ENCODE measurements around the gene STRN3. TPM values are rescaled to one million over a fixed set of nuclear protein-coding genes. Genes with fewer than 3 reads are reported as not detected.

STRN3 gene
- total and polyA plus RNA-seq, 2 experiments from 2014 or later: 10.1 to 53.8 TPM

DNA sequence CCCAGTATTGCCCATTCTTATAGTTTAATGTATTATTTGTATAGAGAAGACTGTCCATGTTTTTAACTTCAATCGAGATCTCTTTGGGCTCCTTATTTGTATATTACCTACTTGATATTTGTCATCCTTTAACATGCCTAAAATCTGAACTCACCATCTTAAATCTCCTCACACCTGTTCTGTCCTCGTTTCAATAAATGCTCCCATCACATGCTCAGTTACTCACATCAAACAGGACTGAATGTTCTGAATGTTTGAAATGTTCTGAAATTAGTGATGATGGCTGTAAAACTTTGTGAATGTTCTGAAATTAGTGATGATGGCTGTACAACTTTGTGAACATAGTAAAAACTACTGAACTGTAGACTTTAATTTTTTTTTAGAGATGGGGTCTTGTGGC is 117.4 kb downstream of the STRN3 start:
- H3K4me3 ChIP-seq: no peak overlapping the region
- H2AFZ ChIP-seq: no peak overlapping the region
- H3K27ac ChIP-seq: no peak overlapping the region
- DNase-seq (ENCODE audit: low spot score): no peak
- H3K4me1 ChIP-seq (ENCODE audit: insufficient read depth): no peaks in the 10 kb centered on the region
- H3K9me2 ChIP-seq (replicated peaks; ENCODE audit: insufficient read depth): no peaks in the 10 kb centered on the region
- no peak overlapping the region for H3K4me2 ChIP-seq
- no peaks in the 10 kb centered on the region for H3K27me3 ChIP-seq
- H4K20me1 ChIP-seq (ENCODE audit: insufficient read depth, poor library complexity, severe bottlenecking): no peaks in the 10 kb centered on the region
- TF ChIP-seq EZH2 (IDR thresholded peaks at IDR 0.05; ENCODE audit: borderline replicate concordance): no peak
- TF ChIP-seq EZH2phosphoT487 (IDR thresholded peaks at IDR 0.05; ENCODE audit: low read depth, severe bottlenecking, unreplicated experiment): no peak
- no peak for TF ChIP-seq CTCF (IDR thresholded peaks at IDR 0.05; ENCODE audit: poor library complexity)
- no peaks in the 10 kb centered on the region for H3K36me3 ChIP-seq (replicated peaks; ENCODE audit: insufficient read depth, low read depth)
- no peaks in the 10 kb centered on the region for H3K9me3 ChIP-seq (ENCODE audit: low read depth)
- no peaks in the 10 kb centered on the region for H3K79me2 ChIP-seq
- 88% methylated on average over 2 of the region's 2 CpGs for WGBS (ENCODE audit: low lambda C conversion rate, missing lambda C conversion rate)

DNA sequence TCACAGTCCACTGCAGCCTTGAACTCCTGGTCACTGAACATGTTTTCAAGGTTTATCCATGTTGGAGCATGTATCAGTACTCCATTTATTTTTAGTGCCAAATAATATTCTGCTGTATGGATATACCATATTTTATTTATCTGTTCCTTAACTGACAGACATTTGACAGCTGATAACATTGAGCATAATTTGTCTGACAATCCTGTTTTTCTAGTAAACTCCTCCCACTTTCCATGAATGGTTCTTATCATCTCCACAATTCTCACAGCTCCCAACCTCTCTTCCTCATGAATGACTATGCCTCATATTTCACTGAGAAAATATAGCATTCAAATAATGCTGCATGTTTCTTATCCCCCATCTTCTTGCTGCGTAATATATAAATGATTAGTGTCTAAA is 118.5 kb downstream of the STRN3 start:
- H3K4me3 ChIP-seq: no peak overlapping the region
- H3K9me2 ChIP-seq (replicated peaks; ENCODE audit: insufficient read depth): no peaks in the 10 kb centered on the region
- no peaks in the 10 kb centered on the region for H4K20me1 ChIP-seq (ENCODE audit: insufficient read depth, poor library complexity, severe bottlenecking)
- no peak for DNase-seq (ENCODE audit: low spot score)
- no peaks in the 10 kb centered on the region for H3K9me3 ChIP-seq (ENCODE audit: low read depth)
- H3K36me3 ChIP-seq (replicated peaks; ENCODE audit: insufficient read depth, low read depth): no peaks in the 10 kb centered on the region
- H3K4me2 ChIP-seq: no peak overlapping the region
- no peak overlapping the region for H3K27ac ChIP-seq
- H3K27me3 ChIP-seq: no peaks in the 10 kb centered on the region
- no peaks in the 10 kb centered on the region for H3K4me1 ChIP-seq (ENCODE audit: insufficient read depth)
- TF ChIP-seq CTCF (IDR thresholded peaks at IDR 0.05; ENCODE audit: poor library complexity) (no peak), EZH2phosphoT487 (IDR thresholded peaks at IDR 0.05; ENCODE audit: low read depth, severe bottlenecking, unreplicated experiment) (no peak), EZH2 (IDR thresholded peaks at IDR 0.05; ENCODE audit: borderline replicate concordance) (no peak)
- no peak overlapping the region for H2AFZ ChIP-seq
- no peaks in the 10 kb centered on the region for H3K79me2 ChIP-seq
- 95% methylated on average over 1 of the region's 1 CpG for WGBS (ENCODE audit: low lambda C conversion rate, missing lambda C conversion rate)

DNA sequence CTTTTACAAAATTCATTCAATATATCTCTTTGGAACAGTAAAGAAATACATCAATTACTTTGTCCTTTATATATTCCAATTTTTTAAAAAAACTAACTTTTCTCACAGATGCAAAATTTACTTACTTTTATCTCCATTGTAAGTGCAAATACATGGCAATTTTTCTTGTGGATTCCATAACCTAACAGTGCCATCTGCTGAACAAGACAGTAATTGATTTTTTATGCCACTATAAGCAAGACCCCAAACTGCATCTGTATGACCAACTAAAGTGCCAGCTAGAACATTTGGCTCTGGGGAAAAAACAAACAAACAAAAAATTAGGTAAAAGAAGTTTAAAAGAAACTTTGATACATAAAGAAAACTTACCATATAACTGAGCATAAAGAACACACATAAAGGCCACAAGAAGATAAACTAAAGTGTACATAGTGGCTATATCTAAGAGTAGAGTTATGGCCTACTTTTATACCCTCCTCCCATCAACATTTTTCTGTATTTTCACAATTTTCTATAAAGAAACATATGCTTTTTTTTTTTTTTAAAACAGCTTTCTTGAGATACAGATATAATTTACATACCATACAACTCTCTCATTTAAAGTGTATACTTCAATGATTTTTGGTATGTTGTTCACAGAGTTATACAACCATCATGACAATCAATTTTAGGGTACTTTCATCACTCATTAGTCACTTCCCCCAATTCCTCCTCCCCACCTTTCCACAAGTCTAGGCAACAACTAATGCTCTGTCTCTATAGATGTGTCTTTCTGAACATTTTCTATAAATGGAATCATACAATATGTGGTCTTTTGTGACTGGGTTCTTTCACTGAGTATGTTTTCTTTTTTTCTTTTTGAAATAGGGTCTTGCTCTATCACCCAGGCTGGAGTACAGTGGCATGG is 119.2 kb downstream of the STRN3 start:
- TF ChIP-seq EZH2 (IDR thresholded peaks at IDR 0.05; ENCODE audit: borderline replicate concordance) (no peak), CTCF (IDR thresholded peaks at IDR 0.05; ENCODE audit: poor library complexity) (peak; percentile 47), EZH2phosphoT487 (IDR thresholded peaks at IDR 0.05; ENCODE audit: low read depth, severe bottlenecking, unreplicated experiment) (no peak)
- Histone ChIP-seq H3K4me3 (no peak overlapping the region), H3K36me3 (replicated peaks; ENCODE audit: insufficient read depth, low read depth) (no peaks in the 10 kb centered on the region), H4K20me1 (ENCODE audit: insufficient read depth, poor library complexity, severe bottlenecking) (no peaks in the 10 kb centered on the region), H3K79me2 (peaks cover 4% of the 10 kb centered on the region), H2AFZ (no peak overlapping the region), H3K27ac (no peak overlapping the region), H3K9me3 (ENCODE audit: low read depth) (no peaks in the 10 kb centered on the region), H3K4me2 (no peak overlapping the region), H3K4me1 (ENCODE audit: insufficient read depth) (no peaks in the 10 kb centered on the region), H3K9me2 (replicated peaks; ENCODE audit: insufficient read depth) (no peaks in the 10 kb centered on the region), H3K27me3 (no peaks in the 10 kb centered on the region)
- DNase-seq (ENCODE audit: low spot score): peak; percentile 8
